HCT116 (cell line): Measurements from ENCODE around the gene LBR. TPM values are rescaled to one million over a fixed set of nuclear protein-coding genes. Genes with fewer than 3 reads are reported as not detected.

Source experiments
- ATAC-seq: fragments of 200-7000 bp; cut with Tn5 transposase; 2 replicates; pipeline ENCODE4 v1.9.1; 2020; ENCODE audit warnings: mild to moderate bottlenecking, moderate library complexity
- BruUV-seq: library from RNA; stranded (reverse); fragments of 400-500 nt; replicated peaks from 2 replicates; lab custom pipeline; 2021; lab: Mats Ljungman, UMichigan
- CTCF ChIA-PET: fragments of 300-600 bp; sonication (Branson Sonifier 250); formaldehyde crosslinking; loops from one replicate; lab custom pipeline; 2021; ENCODE audit warnings: antibody characterized with exemption; lab: Charles Lee
- POLR2A ChIA-PET: fragments of 300-600, 350-600 bp; sonication (Branson Sonifier 250); formaldehyde crosslinking; loops from one replicate; lab custom pipeline; 2021; ENCODE audit warnings: antibody characterized with exemption; lab: Charles Lee
- RAD21 ChIA-PET, 2 experiments: fragments of 300-600 bp; sonication (Branson Sonifier 250); formaldehyde crosslinking; loops; one replicate each; lab custom pipeline; 2023; ENCODE audit warnings: low total read pairs in 2 of 2; ENCODE audit not compliant: uncharacterized antibody in 2 of 2, unreplicated experiment in 2 of 2, low non-redundant PET in 1 of 2; lab: Charles Lee
- DNase-seq: peaks from one replicate; pipeline ENCODE4 v3.0.0-alpha.2; 2010; ENCODE audit warnings: low read depth, low spot score
- H2AFZ ChIP-seq: fragments of 200-600 bp; shearing (Covaris generic), sonication (generic); 2 replicates; pipeline ENCODE4 v1.6.1; 2017; ENCODE audit warnings: low read depth, mixed run types, mixed read lengths, antibody characterized with exemption, low read length; ENCODE audit not compliant: poor library complexity, severe bottlenecking
- H3K27ac ChIP-seq: 2 replicates; pipeline ENCODE4 v1.5.1; 2012; ENCODE audit warnings: low read depth, low read length
- H3K27me3 ChIP-seq: fragments of 200-600 bp; sonication (generic); 2 replicates; pipeline ENCODE4 v1.6.1; 2016; ENCODE audit warnings: mixed run types, low read length, mixed read lengths; ENCODE audit not compliant: insufficient read depth
- H3K36me3 ChIP-seq, 2 experiments: fragments of 200-500 bp in 1 of 2; fragments of 200-600 bp in 1 of 2; sonication (Bioruptor generic) in 1 of 2; sonication (generic) in 1 of 2; 2 replicates each; pipeline versions ENCODE4 v1.5.1 to v1.6.1; 2014 to 2016; ENCODE audit warnings: low read length in 2 of 2, inconsistent platforms in 1 of 2, mixed read lengths in 1 of 2, mixed run types in 1 of 2; ENCODE audit not compliant: insufficient read depth in 2 of 2, control insufficient read depth in 1 of 2
- H3K4me1 ChIP-seq, 2 experiments: fragments of 200-600 bp in 1 of 2; sonication (generic) in 1 of 2; 2 replicates each; pipeline versions ENCODE4 v1.5.1 to v1.6.1; 2012 to 2017; ENCODE audit warnings: low read length in 2 of 2, inconsistent platforms in 1 of 2, mild to moderate bottlenecking in 1 of 2, mixed read lengths in 1 of 2, mixed run types in 1 of 2, moderate library complexity in 1 of 2; ENCODE audit not compliant: insufficient read depth in 2 of 2, control insufficient read depth in 1 of 2
- H3K4me2 ChIP-seq: fragments of 200-600 bp; sonication (generic); 2 replicates; pipeline ENCODE4 v1.6.1; 2017; ENCODE audit warnings: mixed run types, low read length, mixed read lengths
- H3K4me3 ChIP-seq, 2 experiments: fragments of 200-600 bp in 1 of 2; sonication (generic) in 1 of 2; replicated peaks in 1 of 2; 2 replicates each; pipeline ENCODE4 v1.5.1; 2011 to 2016; ENCODE audit warnings: low read length in 2 of 2, control low read depth in 1 of 2, low read depth in 1 of 2, mild to moderate bottlenecking in 1 of 2, mixed read lengths in 1 of 2, mixed run types in 1 of 2
- H3K79me2 ChIP-seq: fragments of 200-600 bp; sonication (generic); 2 replicates; pipeline ENCODE4 v1.6.1; 2017; ENCODE audit warnings: mild to moderate bottlenecking, mixed run types, low read length, moderate library complexity, mixed read lengths; ENCODE audit not compliant: insufficient read depth
- H3K9ac ChIP-seq: fragments of 200-600 bp; sonication (generic); 2 replicates; pipeline ENCODE4 v1.6.1; 2016; ENCODE audit warnings: low read length, mixed read lengths
- H3K9me2 ChIP-seq: fragments of 200-600 bp; sonication (generic), shearing (Covaris generic); 2 replicates; pipeline ENCODE4 v1.6.1; 2017; ENCODE audit warnings: mixed run types, mild to moderate bottlenecking, moderate library complexity; ENCODE audit not compliant: insufficient read depth
- H3K9me3 ChIP-seq, 2 experiments: fragments of 200-500 bp in 1 of 2; fragments of 200-600 bp in 1 of 2; sonication (Bioruptor generic) in 1 of 2; sonication (generic) in 1 of 2; 2 replicates each; pipeline ENCODE4 v1.6.1; 2014 to 2017; ENCODE audit warnings: low read length in 2 of 2, mixed read lengths in 2 of 2, inconsistent platforms in 1 of 2, low read depth in 1 of 2, mild to moderate bottlenecking in 1 of 2, mixed run types in 1 of 2, moderate library complexity in 1 of 2; ENCODE audit not compliant: control insufficient read depth in 1 of 2, insufficient read depth in 1 of 2
- H4K20me1 ChIP-seq: fragments of 200-600 bp; sonication (generic), shearing (Covaris generic); 2 replicates; pipeline ENCODE4 v1.6.1; 2017; ENCODE audit warnings: mixed run types, mild to moderate bottlenecking, moderate library complexity; ENCODE audit not compliant: insufficient read depth
- ATF3 ChIP-seq: IDR thresholded peaks from 2 replicates; pipeline ENCODE4 v1.6.1; 2012
- CBX3 ChIP-seq: IDR thresholded peaks from 2 replicates; pipeline ENCODE4 v1.6.1; 2012; ENCODE audit warnings: low read depth
- CEBPB ChIP-seq: IDR thresholded peaks from 2 replicates; pipeline ENCODE4 v1.6.1; 2012; ENCODE audit warnings: low read depth
- CTCF ChIP-seq, 3 experiments: fragments of 200-600 bp in 1 of 3; sonication (generic) in 1 of 3; IDR thresholded peaks in 2 of 3; conservative IDR thresholded peaks in 1 of 3; 2 replicates each; pipeline ENCODE4 v1.5.1; 2012 to 2017; ENCODE audit warnings: low read depth in 2 of 3, low read length in 2 of 3, antibody characterized with exemption in 1 of 3, borderline replicate concordance in 1 of 3, control low read depth in 1 of 3, mild to moderate bottlenecking in 1 of 3, mixed read lengths in 1 of 3, mixed run types in 1 of 3, moderate library complexity in 1 of 3; ENCODE audit not compliant: insufficient read depth in 1 of 3
- EGR1 ChIP-seq: IDR thresholded peaks from 2 replicates; pipeline ENCODE4 v1.6.1; 2012; ENCODE audit warnings: low read depth
- ELF1 ChIP-seq: IDR thresholded peaks from 2 replicates; pipeline ENCODE4 v1.6.1; 2012; ENCODE audit warnings: low read depth, borderline replicate concordance
- EZH2 ChIP-seq: fragments of 200-600 bp; sonication (generic); IDR thresholded peaks from 2 replicates; pipeline ENCODE4 v1.6.1; 2017; ENCODE audit warnings: antibody characterized with exemption, mixed run types
- EZH2phosphoT487 ChIP-seq: fragments of 200-600 bp; IDR thresholded peaks from 2 replicates; pipeline ENCODE4 v1.6.1; 2018; ENCODE audit warnings: antibody characterized with exemption, borderline replicate concordance
- FOSL1 ChIP-seq: IDR thresholded peaks from 2 replicates; pipeline ENCODE4 v1.6.1; 2012; ENCODE audit warnings: low read depth
- JUND ChIP-seq: IDR thresholded peaks from 2 replicates; pipeline ENCODE4 v1.6.1; 2012
- MAX ChIP-seq: IDR thresholded peaks from 2 replicates; pipeline ENCODE4 v1.6.1; 2012
- POLR2AphosphoS5 ChIP-seq: IDR thresholded peaks from 2 replicates; pipeline ENCODE4 v1.6.1; 2011; ENCODE audit warnings: mild to moderate bottlenecking, low read depth, low read length, moderate library complexity
- RAD21 ChIP-seq: IDR thresholded peaks from 2 replicates; pipeline ENCODE4 v1.6.1; 2012; ENCODE audit warnings: low read depth, mild to moderate bottlenecking
- SIN3A ChIP-seq: IDR thresholded peaks from 2 replicates; pipeline ENCODE4 v1.6.1; 2012; ENCODE audit warnings: low read depth
- SP1 ChIP-seq: IDR thresholded peaks from 2 replicates; pipeline ENCODE4 v1.6.1; 2012; ENCODE audit warnings: low read depth
- TCF7L2 ChIP-seq: IDR thresholded peaks from 2 replicates; pipeline ENCODE4 v1.7.0; 2011; ENCODE audit warnings: borderline replicate concordance, inconsistent platforms; ENCODE audit not compliant: insufficient read depth, insufficient read length; ENCODE audit errors: extremely low read depth
- YY1 ChIP-seq: IDR thresholded peaks from 2 replicates; pipeline ENCODE4 v1.6.1; 2011; ENCODE audit warnings: low read length, low read depth, moderate library complexity, mild to moderate bottlenecking; ENCODE audit not compliant: insufficient replicate concordance; ENCODE audit errors: extremely low read depth
- ZBTB33 ChIP-seq: IDR thresholded peaks from 2 replicates; pipeline ENCODE4 v1.6.1; 2011; ENCODE audit warnings: mild to moderate bottlenecking, low read length, moderate library complexity; ENCODE audit not compliant: insufficient replicate concordance; ENCODE audit errors: extremely low read depth
- ZFX ChIP-seq: fragments of 450-650 bp; IDR thresholded peaks from 2 replicates; pipeline ENCODE4 v1.6.1; 2017
- ZNF274 ChIP-seq: fragments of 200-500 bp; sonication (Bioruptor generic); IDR thresholded peaks from 2 replicates; pipeline ENCODE4 v1.6.1; 2014; ENCODE audit warnings: mild to moderate bottlenecking, low read depth, low read length, inconsistent platforms
- intact Hi-C: fragments of 100-400 bp; cut with micrococcal nuclease; formaldehyde crosslinking; loops from 2 replicates; pipeline ENCODE4 v1.10.0; 2022
- total RNA-seq: library from RNA; stranded (reverse); gene quantifications from one replicate; pipeline ENCODE4 v1.2.1, GENCODE V29; 2021; ENCODE audit not compliant: unreplicated experiment

The LBR gene
- total RNA-seq, 1 experiment from 2014 or later = 97.4 TPM

- no peak for TF ChIP-seq EZH2
Measured at GRCh38 chr1:225413708-225414375, 14.0 kb downstream of the LBR start (continued).

- no TSS peak for BruUV-seq
- CTCF ChIA-PET = no interaction called here
Measured at GRCh38 chr1:225412803-225413351, 15.0 kb downstream of the LBR start.

More at GRCh38 chr1:225412803-225413351, 15.0 kb downstream of the LBR start:
- Histone ChIP-seq H3K4me2 (no peak overlapping the region), H3K4me1 (no peaks in the 10 kb centered on the region), H3K9me2 (no peaks in the 10 kb centered on the region), H3K79me2 (peaks cover 68% of the 10 kb centered on the region), H4K20me1 (no peaks in the 10 kb centered on the region; the same call in 1 of the 2 replicates), H3K27ac (no peak overlapping the region), H3K9ac (no peak overlapping the region), H2AFZ (no peak overlapping the region), H3K4me3 (no peak overlapping the region), H3K36me3 (peaks cover 46 to 52% of the 10 kb centered on the region in 2 experiments)
- RAD21 ChIA-PET = no interaction called here
- POLR2A ChIA-PET = no interaction called here
- TF ChIP-seq CTCF (IDR thresholded peaks at IDR 0.05 in 2 of 3, conservative IDR thresholded peaks at IDR 0.05 in 1 of 3; ENCODE audit: borderline replicate concordance in 1 of 3, insufficient read depth in 1 of 3, low read depth in 2 of 3, low read length in 2 of 3) (no peak), POLR2AphosphoS5 (no peak), RAD21 (no peak), EGR1 (no peak), ZBTB33 (no peak), TCF7L2 (no peak), MAX (no peak), ATF3 (no peak), FOSL1 (no peak), CBX3 (no peak), YY1 (no peak), EZH2 (no peak), EZH2phosphoT487 (no peak), ZFX (no peak), SIN3A (no peak), SP1 (no peak), ELF1 (no peak), JUND (no peak), ZNF274 (no peak), CEBPB (no peak)
- TF ChIP-seq, all 23 proteins: peak for 0
- intact Hi-C loops = no loop called here
- Histone ChIP-seq H3K9me3 (no peaks in the 10 kb centered on the region), H3K27me3 (no peaks in the 10 kb centered on the region)
- DNase-seq = no peak
- no peak for ATAC-seq
